Caco-2 (cell line): ENCODE results near the gene TSKS. TPM values are rescaled to one million over a fixed set of nuclear protein-coding genes. Genes with fewer than 3 reads are reported as not detected.
A peak's percentile ranks its signal among the peaks of the same experiment; 100 is the strongest.

Experiments used
- BruUV-seq: library from RNA; stranded (reverse); fragments of 400-500 nt; replicated peaks from 2 replicates; lab custom pipeline; 2021; lab: Mats Ljungman, UMichigan
- CTCF ChIA-PET: fragments of 300-600 bp; sonication (Branson Sonifier 250); formaldehyde crosslinking; loops from one replicate; lab custom pipeline; 2022; ENCODE audit warnings: antibody characterized with exemption; lab: Charles Lee
- POLR2A ChIA-PET: fragments of 300-600 bp; sonication (Branson Sonifier 250); formaldehyde crosslinking; loops from one replicate; lab custom pipeline; 2022; ENCODE audit warnings: antibody characterized with exemption; lab: Charles Lee
- DNase-seq, 2 experiments: peaks; one replicate each; pipeline versions ENCODE4 v3.0.0 to v3.0.0-alpha.2; 2020 to 2022
- H3K27me3 ChIP-seq: replicated peaks from 2 replicates; pipeline ENCODE4 v1.6.0; 2011; ENCODE audit warnings: low read length; ENCODE audit not compliant: control insufficient read depth, insufficient read depth
- H3K36me3 ChIP-seq: 2 replicates; pipeline ENCODE4 v1.5.1; 2011; ENCODE audit warnings: low read length; ENCODE audit not compliant: control insufficient read depth, insufficient read depth
- H3K4me1 ChIP-seq: fragments of 250-450 bp; sonication (Bioruptor Pico); 2 replicates; pipeline ENCODE4 v1.5.1; 2020; ENCODE audit warnings: mild to moderate bottlenecking
- H3K4me3 ChIP-seq: 2 replicates; pipeline ENCODE4 v1.5.1; 2011; ENCODE audit warnings: low read depth, mild to moderate bottlenecking, control low read depth, low read length
- H3K9me3 ChIP-seq: fragments of 250-450 bp; sonication (Bioruptor Pico); 2 replicates; pipeline ENCODE4 v1.5.1; 2020; ENCODE audit warnings: mild to moderate bottlenecking, moderate library complexity
- H3K27ac Mint-ChIP-seq: one replicate; pipeline ENCODE4 v1.8.0; 2022; ENCODE audit warnings: mixed read lengths; ENCODE audit not compliant: unreplicated experiment
- H3K27me3 Mint-ChIP-seq: one replicate; pipeline ENCODE4 v1.8.0; 2022; ENCODE audit warnings: mixed read lengths; ENCODE audit not compliant: insufficient read depth, unreplicated experiment
- H3K36me3 Mint-ChIP-seq: one replicate; pipeline ENCODE4 v1.8.0; 2022; ENCODE audit warnings: mild to moderate bottlenecking, mixed read lengths; ENCODE audit not compliant: insufficient read depth, unreplicated experiment
- H3K4me1 Mint-ChIP-seq: one replicate; pipeline ENCODE4 v1.8.0; 2022; ENCODE audit warnings: low read depth, mixed read lengths; ENCODE audit not compliant: unreplicated experiment
- H3K4me3 Mint-ChIP-seq: one replicate; pipeline ENCODE4 v1.8.0; 2022; ENCODE audit warnings: mild to moderate bottlenecking, moderate library complexity, mixed read lengths; ENCODE audit not compliant: unreplicated experiment
- H3K9me3 Mint-ChIP-seq: one replicate; pipeline ENCODE4 v1.8.0; 2022; ENCODE audit warnings: mixed read lengths; ENCODE audit not compliant: unreplicated experiment
- intact Hi-C: fragments of 100-400 bp; cut with micrococcal nuclease; formaldehyde crosslinking; loops from one replicate; pipeline ENCODE4 v1.10.0; 2022; ENCODE audit not compliant: unreplicated experiment
- total RNA-seq: library from RNA; stranded (reverse); gene quantifications from 2 replicates; pipeline ENCODE4 v1.2.3, GENCODE V29; 2022
- TF ChIP-seq, protein P1 (sequence below), 2 experiments: fragments of 200-600 bp in 1 of 2; IDR thresholded peaks; 1 replicate in 1 of 2; 2 replicates in 1 of 2; pipeline versions ENCODE4 v1.5.1 to v1.8.0; 2011 to 2022; ENCODE audit warnings: antibody characterized with exemption in 1 of 2, control low read depth in 1 of 2, inconsistent platforms in 1 of 2, low read depth in 1 of 2, low read length in 1 of 2, mild to moderate bottlenecking in 1 of 2, moderate library complexity in 1 of 2; ENCODE audit not compliant: insufficient read depth in 1 of 2, severe bottlenecking in 1 of 2, unreplicated experiment in 1 of 2

The TSKS gene
- total RNA-seq, 1 experiment from 2014 or later = not detected

- POLR2A ChIA-PET = no interaction called here
- Mint-ChIP-seq H3K4me3 (no peak overlapping the region), H3K27ac (no peak overlapping the region), H3K9me3 (no peaks in the 10 kb centered on the region), H3K4me1 (no peaks in the 10 kb centered on the region), H3K27me3 (no peaks in the 10 kb centered on the region), H3K36me3 (peaks cover 57% of the 10 kb centered on the region)
- no TSS peak for BruUV-seq
- Histone ChIP-seq H3K4me1 (no peaks in the 10 kb centered on the region), H3K9me3 (no peaks in the 10 kb centered on the region), H3K27me3 (no peaks in the 10 kb centered on the region), H3K36me3 (no peaks in the 10 kb centered on the region; the same call in 1 of the 2 replicates), H3K4me3 (no peak overlapping the region)
- DNase-seq = peak; percentile 38 to 62
- intact Hi-C loops = no loop called here
- CTCF ChIA-PET = interaction anchor here (0.6 kb wide), 1 partner anchor 56 kb away, joined by 4 read pairs; no protein-coding TSS in a partner anchor
- TF ChIP-seq, protein P1, sequence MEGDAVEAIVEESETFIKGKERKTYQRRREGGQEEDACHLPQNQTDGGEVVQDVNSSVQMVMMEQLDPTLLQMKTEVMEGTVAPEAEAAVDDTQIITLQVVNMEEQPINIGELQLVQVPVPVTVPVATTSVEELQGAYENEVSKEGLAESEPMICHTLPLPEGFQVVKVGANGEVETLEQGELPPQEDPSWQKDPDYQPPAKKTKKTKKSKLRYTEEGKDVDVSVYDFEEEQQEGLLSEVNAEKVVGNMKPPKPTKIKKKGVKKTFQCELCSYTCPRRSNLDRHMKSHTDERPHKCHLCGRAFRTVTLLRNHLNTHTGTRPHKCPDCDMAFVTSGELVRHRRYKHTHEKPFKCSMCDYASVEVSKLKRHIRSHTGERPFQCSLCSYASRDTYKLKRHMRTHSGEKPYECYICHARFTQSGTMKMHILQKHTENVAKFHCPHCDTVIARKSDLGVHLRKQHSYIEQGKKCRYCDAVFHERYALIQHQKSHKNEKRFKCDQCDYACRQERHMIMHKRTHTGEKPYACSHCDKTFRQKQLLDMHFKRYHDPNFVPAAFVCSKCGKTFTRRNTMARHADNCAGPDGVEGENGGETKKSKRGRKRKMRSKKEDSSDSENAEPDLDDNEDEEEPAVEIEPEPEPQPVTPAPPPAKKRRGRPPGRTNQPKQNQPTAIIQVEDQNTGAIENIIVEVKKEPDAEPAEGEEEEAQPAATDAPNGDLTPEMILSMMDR (IDR thresholded peaks at IDR 0.05; ENCODE audit: insufficient read depth in 1 of 2, low read depth in 1 of 2, low read length in 1 of 2, severe bottlenecking in 1 of 2, unreplicated experiment in 1 of 2) = no peak
These were observed 39.0 kb upstream of the TSKS start for GRCh38 chr19:49801966-49802661.

GRCh38 chr19:49801401-49801888 is 38.3 kb upstream of the TSKS start:
- Histone ChIP-seq H3K36me3 (no peaks in the 10 kb centered on the region; the same call in none of the 2 replicates), H3K4me3 (no peak overlapping the region), H3K27me3 (no peaks in the 10 kb centered on the region), H3K9me3 (no peaks in the 10 kb centered on the region), H3K4me1 (no peaks in the 10 kb centered on the region)
- intact Hi-C loops = no loop called here
- no peak for DNase-seq
- CTCF ChIA-PET = interaction anchor here (0.6 kb wide), 1 partner anchor 55 kb away, joined by 4 read pairs; no protein-coding TSS in a partner anchor
- Mint-ChIP-seq H3K36me3 (peaks cover 62% of the 10 kb centered on the region), H3K27me3 (no peaks in the 10 kb centered on the region), H3K4me1 (no peaks in the 10 kb centered on the region), H3K27ac (no peak overlapping the region), H3K9me3 (no peaks in the 10 kb centered on the region), H3K4me3 (no peak overlapping the region)
- TSS peak; percentile 30 for BruUV-seq
- POLR2A ChIA-PET = no interaction called here
- TF ChIP-seq, protein P1 (IDR thresholded peaks at IDR 0.05; ENCODE audit: insufficient read depth in 1 of 2, low read depth in 1 of 2, low read length in 1 of 2, severe bottlenecking in 1 of 2, unreplicated experiment in 1 of 2) = no peak

DNA sequence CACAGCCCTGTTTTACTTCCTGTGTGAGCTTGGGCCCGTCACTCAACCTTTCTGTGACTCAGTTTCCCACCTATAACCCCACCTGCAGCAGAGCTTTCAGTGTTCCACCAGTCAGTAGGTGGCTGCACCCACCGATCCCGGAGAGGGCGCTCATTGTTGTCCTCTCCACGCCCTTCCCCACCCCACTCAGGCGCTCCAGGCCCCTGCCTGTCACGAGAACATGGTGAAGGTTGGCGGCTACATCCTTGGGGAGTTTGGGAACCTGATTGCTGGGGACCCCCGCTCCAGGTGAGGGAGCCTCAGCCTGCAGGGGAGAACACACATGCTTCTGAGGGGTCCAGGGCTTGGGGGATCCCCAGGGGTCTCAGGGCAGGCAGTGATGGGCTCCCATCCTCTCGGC is 37.7 kb upstream of the TSKS start:
- Mint-ChIP-seq H3K9me3 (no peaks in the 10 kb centered on the region), H3K27me3 (no peaks in the 10 kb centered on the region), H3K27ac (no peak overlapping the region), H3K4me1 (no peaks in the 10 kb centered on the region), H3K4me3 (no peak overlapping the region), H3K36me3 (peaks cover 61% of the 10 kb centered on the region)
- Histone ChIP-seq H3K4me1 (no peaks in the 10 kb centered on the region), H3K9me3 (no peaks in the 10 kb centered on the region), H3K4me3 (no peak overlapping the region), H3K27me3 (no peaks in the 10 kb centered on the region), H3K36me3 (no peaks in the 10 kb centered on the region; the same call in none of the 2 replicates)
- intact Hi-C loops = no loop called here
- no peak for DNase-seq
- TF ChIP-seq, protein P1 (IDR thresholded peaks at IDR 0.05; ENCODE audit: insufficient read depth in 1 of 2, low read depth in 1 of 2, low read length in 1 of 2, severe bottlenecking in 1 of 2, unreplicated experiment in 1 of 2) = no peak
- ChIA-PET POLR2A (no interaction called here), CTCF (no interaction called here)
- BruUV-seq = no TSS peak
